KMS-11 (cell line): ENCODE measurements around the gene SPATA33.
A peak's percentile ranks its signal among the peaks of the same experiment; 100 is the strongest.

Source experiments
- H2AFZ ChIP-seq: fragments of 200-600 bp; sonication (generic); 2 replicates; pipeline ENCODE4 v1.6.1; 2016; ENCODE audit warnings: antibody characterized with exemption, mixed run types, low read depth
- H3K27ac ChIP-seq: fragments of 200-600 bp; sonication (generic); 2 replicates; pipeline ENCODE4 v1.6.1; 2016; ENCODE audit warnings: mild to moderate bottlenecking, mixed run types
- H3K27me3 ChIP-seq: fragments of 200-600 bp; sonication (generic); 2 replicates; pipeline ENCODE4 v1.6.1; 2017; ENCODE audit warnings: mild to moderate bottlenecking, low read depth, mixed run types, moderate library complexity; ENCODE audit not compliant: insufficient read depth
- H3K36me3 ChIP-seq: fragments of 200-600 bp; sonication (generic); 2 replicates; pipeline ENCODE4 v1.6.1; 2017; ENCODE audit warnings: mild to moderate bottlenecking, mixed run types; ENCODE audit not compliant: insufficient read depth
- H3K4me1 ChIP-seq: fragments of 200-600 bp; sonication (generic); 2 replicates; pipeline ENCODE4 v1.6.1; 2016; ENCODE audit warnings: mild to moderate bottlenecking, low read depth, mixed run types; ENCODE audit not compliant: poor library complexity, severe bottlenecking
- H3K4me2 ChIP-seq: fragments of 200-600 bp; sonication (generic); 2 replicates; pipeline ENCODE4 v1.7.0; 2016; ENCODE audit warnings: mild to moderate bottlenecking, mixed run types
- H3K4me3 ChIP-seq: fragments of 200-600 bp; sonication (generic); IDR thresholded peaks from 2 replicates; pipeline ENCODE4 v1.6.1; 2017; ENCODE audit warnings: low read depth, low read length, mixed read lengths; ENCODE audit not compliant: insufficient read depth
- H3K79me2 ChIP-seq: fragments of 200-600 bp; sonication (generic); 2 replicates; pipeline ENCODE4 v1.6.1; 2016; ENCODE audit warnings: low read depth, mixed run types; ENCODE audit not compliant: insufficient read depth
- H3K9ac ChIP-seq: fragments of 200-600 bp; sonication (generic); 2 replicates; pipeline ENCODE4 v1.6.1; 2016; ENCODE audit warnings: mild to moderate bottlenecking, mixed run types
- H4K20me1 ChIP-seq: fragments of 200-600 bp; sonication (generic); 2 replicates; pipeline ENCODE4 v1.6.1; 2016; ENCODE audit warnings: mild to moderate bottlenecking, mixed run types; ENCODE audit not compliant: insufficient read depth
- CTCF ChIP-seq: fragments of 200-600 bp; sonication (generic); conservative IDR thresholded peaks from 2 replicates; pipeline ENCODE4 v1.6.1; 2017; ENCODE audit warnings: low read depth, mild to moderate bottlenecking, antibody characterized with exemption, low read length, moderate library complexity, mixed read lengths

SPATA33 gene

GRCh38 chr16:89678258-89678657 is 20.6 kb downstream of the SPATA33 start:
- H3K79me2 ChIP-seq, result no peaks in the 10 kb centered on the region
- H3K27me3 ChIP-seq, result no peaks in the 10 kb centered on the region
- H3K36me3 ChIP-seq, result no peaks in the 10 kb centered on the region
- no peaks in the 10 kb centered on the region for H4K20me1 ChIP-seq
- H3K4me1 ChIP-seq, result no peaks in the 10 kb centered on the region
- H3K27ac ChIP-seq, result no peak overlapping the region
- TF ChIP-seq CTCF, result no peak
- H3K4me3 ChIP-seq, result no peak overlapping the region
- H3K9ac ChIP-seq, result no peak overlapping the region
- no peak overlapping the region for H3K4me2 ChIP-seq
- H2AFZ ChIP-seq, result no peak overlapping the region

GRCh38 chr16:89685916-89686315 is 28.3 kb downstream of the SPATA33 start:
- H3K4me2 ChIP-seq, result no peak overlapping the region
- no peaks in the 10 kb centered on the region; the same call in 1 of the 2 replicates for H3K36me3 ChIP-seq
- no peak overlapping the region for H3K27ac ChIP-seq
- H3K9ac ChIP-seq, result no peak overlapping the region
- peaks cover 21% of the 10 kb centered on the region for H3K79me2 ChIP-seq
- no peak overlapping the region for H3K4me3 ChIP-seq
- peaks cover 21% of the 10 kb centered on the region for H3K4me1 ChIP-seq
- no peak overlapping the region for H2AFZ ChIP-seq
- no peaks in the 10 kb centered on the region for H4K20me1 ChIP-seq
- TF ChIP-seq CTCF, result no peak
- no peaks in the 10 kb centered on the region for H3K27me3 ChIP-seq

- TF ChIP-seq CTCF, result no peak
- Histone ChIP-seq H3K9ac (peak within 1 kb of the TSS; percentile 83), H3K4me2 (peak within 1 kb of the TSS; percentile 100), H3K27me3 (no peaks in the 10 kb centered on the region), H4K20me1 (no peaks in the 10 kb centered on the region), H2AFZ (peak within 1 kb of the TSS; percentile 87), H3K27ac (peak within 1 kb of the TSS; percentile 86), H3K4me3 (no peak within 1 kb of the TSS), H3K79me2 (peaks cover 21% of the 10 kb centered on the region), H3K4me1 (peaks cover 21% of the 10 kb centered on the region), H3K36me3 (no peaks in the 10 kb centered on the region; the same call in 1 of the 2 replicates)
Observed at GRCh38 chr16:89686520-89687091, 29.0 kb downstream of the SPATA33 start, which contains the start of gene CDK10. CDK10 (plus strand) TSS chr16:89686689; CDS start chr16:89686711, 22 bp downstream.

- H4K20me1 ChIP-seq, result no peaks in the 10 kb centered on the region
- H2AFZ ChIP-seq, result peak overlapping the region; percentile 87
- H3K4me3 ChIP-seq, result no peak overlapping the region
- no peaks in the 10 kb centered on the region for H3K27me3 ChIP-seq
- TF ChIP-seq CTCF, result no peak
- peaks cover 21% of the 10 kb centered on the region for H3K79me2 ChIP-seq
- peak overlapping the region; percentile 100 for H3K4me2 ChIP-seq
- peaks cover 21% of the 10 kb centered on the region for H3K4me1 ChIP-seq
- H3K27ac ChIP-seq, result peak overlapping the region; percentile 86
- peak overlapping the region; percentile 83 for H3K9ac ChIP-seq
- H3K36me3 ChIP-seq, result no peaks in the 10 kb centered on the region; the same call in 1 of the 2 replicates
Observed at GRCh38 chr16:89687092-89687940, 29.7 kb downstream of the SPATA33 start.
